ENCODE measurements around the gene TRIP10. TPM values are rescaled to one million over a fixed set of nuclear protein-coding genes. Genes with fewer than 3 reads are reported as not detected.

Gene TRIP10
- total and polyA plus RNA-seq, 2 of the 13 experiments (the other 11 are each of a cell fraction or from before 2014, with no cell fraction given), result 32.5 to 33.2 TPM

GRCh38 chr19:6753178-6754031 is 13.9 kb downstream of the TRIP10 start (continued):
- TF ChIP-seq MZF1 (CRISPR knock-in tag; IDR thresholded peaks at IDR 0.05; ENCODE audit: borderline replicate concordance), result no peak
- TF ChIP-seq ZNF883 (CRISPR knock-in tag; IDR thresholded peaks at IDR 0.05; ENCODE audit: not compliant biosample characterization), result peak; percentile 84
- TF ChIP-seq MYC (CRISPR knock-in tag; IDR thresholded peaks at IDR 0.05; ENCODE audit: borderline replicate concordance), result peak; percentile 98
- TF ChIP-seq TEAD2 (CRISPR knock-in tag; IDR thresholded peaks at IDR 0.05), result no peak
- TF ChIP-seq ZKSCAN1 (IDR thresholded peaks at IDR 0.05; ENCODE audit: low read length), result no peak
- no peak for TF ChIP-seq CHD4 (IDR thresholded peaks at IDR 0.05; ENCODE audit: borderline replicate concordance, low read length)
- peak; percentile 86; the same call in 1 of the 2 replicates for TF ChIP-seq ZNF337 (CRISPR knock-in tag; IDR thresholded peaks at IDR 0.05; ENCODE audit: borderline replicate concordance, low read depth)
- TF ChIP-seq ASH2L (IDR thresholded peaks at IDR 0.05; ENCODE audit: insufficient read length, low read depth, low read length), result peak; percentile 63
- no peak for TF ChIP-seq LRRFIP1 (CRISPR knock-in tag; conservative IDR thresholded peaks at IDR 0.05)
- TF ChIP-seq ATAD3A (CRISPR knock-in tag; IDR thresholded peaks at IDR 0.05), result no peak
- peak; percentile 81; the same call in 1 of the 2 replicates for TF ChIP-seq ZNF768 (CRISPR knock-in tag; IDR thresholded peaks at IDR 0.05)
- TF ChIP-seq RAD21 (CRISPR knock-in tag; IDR thresholded peaks at IDR 0.05), result peak; percentile 94
- TF ChIP-seq ZNF879 (CRISPR knock-in tag; IDR thresholded peaks at IDR 0.05), result no peak
- TF ChIP-seq PHF5A (CRISPR knock-in tag; IDR thresholded peaks at IDR 0.05; ENCODE audit: low read depth, unreplicated experiment), result no peak
- 0 out of 2 replicates have a peak, but pooled peaks have one; percentile 39 for TF ChIP-seq ZC3H4 (CRISPR knock-in tag; IDR thresholded peaks at IDR 0.05; ENCODE audit: borderline replicate concordance)
- TF ChIP-seq ZNF816 (CRISPR knock-in tag; IDR thresholded peaks at IDR 0.05; ENCODE audit: borderline replicate concordance), result no peak
- peak; percentile 84 for TF ChIP-seq MED1 (CRISPR knock-in tag; IDR thresholded peaks at IDR 0.05)
- TF ChIP-seq PRDM4 (CRISPR knock-in tag; IDR thresholded peaks at IDR 0.05; ENCODE audit: borderline replicate concordance), result no peak
- TF ChIP-seq FLYWCH1 (CRISPR knock-in tag; IDR thresholded peaks at IDR 0.05), result 0 out of 2 replicates have a peak, but pooled peaks have one; percentile 19
- TF ChIP-seq ZNF441 (CRISPR knock-in tag; IDR thresholded peaks at IDR 0.05; ENCODE audit: borderline replicate concordance), result peak; percentile 66; the same call in 1 of the 2 replicates
- peak; percentile 68; the same call in 1 of the 2 replicates for TF ChIP-seq RFXAP (CRISPR knock-in tag; IDR thresholded peaks at IDR 0.05; ENCODE audit: borderline replicate concordance)
- no peak for TF ChIP-seq ZNF138 (CRISPR knock-in tag; IDR thresholded peaks at IDR 0.05; ENCODE audit: low read depth)
- TF ChIP-seq ZNF333 (CRISPR knock-in tag; IDR thresholded peaks at IDR 0.05; ENCODE audit: borderline replicate concordance), result no peak
- peak; percentile 36; the same call in 1 of the 2 replicates for TF ChIP-seq FOXJ3 (CRISPR knock-in tag; IDR thresholded peaks at IDR 0.05; ENCODE audit: borderline replicate concordance)
- TF ChIP-seq ZNF546 (CRISPR knock-in tag; conservative IDR thresholded peaks at IDR 0.05), result 0 out of 2 replicates have a peak, but pooled peaks have one; percentile 22

Measured in HepG2 (cell line).